AG04450 (cell line): ENCODE measurements around the gene ATN1. TPM values are rescaled to one million over a fixed set of nuclear protein-coding genes. Genes with fewer than 3 reads are reported as not detected.

ENCODE experiments used
- CTCF ChIA-PET: fragments of 300-600, 350-600 bp; formaldehyde crosslinking; extraction: SDS; loops from one replicate; lab custom pipeline; 2022; ENCODE audit warnings: antibody characterized with exemption, inconsistent platforms; lab: Charles Lee
- POLR2A ChIA-PET: fragments of 350-600 bp; formaldehyde crosslinking; extraction: SDS; loops from one replicate; lab custom pipeline; 2021; ENCODE audit warnings: antibody characterized with exemption, inconsistent platforms; lab: Yijun Ruan, JAX
- DNase-seq: peaks from one replicate; pipeline ENCODE4 v3.0.0-alpha.2; 2011; ENCODE audit warnings: low read depth, low spot score
- H3K27ac ChIP-seq: one replicate; pipeline ENCODE4 v1.5.1; 2012; ENCODE audit warnings: low read depth, low read length, control low read depth
- H3K27me3 ChIP-seq: one replicate; pipeline ENCODE4 v1.6.0; 2012; ENCODE audit warnings: low read length; ENCODE audit not compliant: control insufficient read depth, insufficient read depth
- H3K4me3 ChIP-seq: 2 replicates; pipeline ENCODE4 v1.5.1; 2011; ENCODE audit warnings: mild to moderate bottlenecking, low read depth, low read length, control low read depth
- H3K9me3 ChIP-seq: 2 replicates; pipeline ENCODE4 v1.5.1; 2012; ENCODE audit warnings: low read length; ENCODE audit not compliant: control insufficient read depth, insufficient read depth
- polyA plus RNA-seq: library from polyadenylated mRNA; depleted of rRNA; stranded (reverse); fragments of >200 nt; gene quantifications from 2 replicates; pipeline ENCODE4 v1.2.3, GENCODE V29; 2011
- TF ChIP-seq, protein P1 (sequence below): IDR thresholded peaks from 2 replicates; pipeline ENCODE4 v1.5.1; 2011; ENCODE audit warnings: low read depth, low read length, control low read depth, inconsistent platforms

The ATN1 gene
- polyA plus RNA-seq, 1 experiment = 11.2 TPM

DNA sequence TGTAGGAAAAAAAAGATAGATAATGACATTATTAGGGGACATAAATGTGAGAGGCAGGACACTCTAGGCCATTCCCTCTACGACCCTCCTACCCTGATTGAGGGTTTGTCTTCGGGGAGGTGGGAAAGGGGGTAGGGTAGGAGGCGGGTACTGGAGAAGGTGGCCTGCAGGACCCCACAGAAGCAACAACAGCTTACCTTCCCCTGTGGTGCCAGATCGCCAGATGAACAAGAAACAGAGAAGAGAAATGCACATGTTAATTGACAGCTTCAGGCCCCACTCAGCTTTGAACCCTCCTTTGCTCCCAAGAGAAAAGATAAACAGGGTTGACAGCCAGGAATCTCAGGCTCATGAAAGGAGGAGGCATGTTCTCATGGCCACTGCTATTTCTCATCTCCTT lies 38.0 kb downstream of the ATN1 start:
- POLR2A ChIA-PET = interaction anchor here (0.5 to 0.6 kb wide), 2 partner anchors 40 to 54 kb away, joined by 3 read pairs; no protein-coding TSS in a partner anchor

DNA sequence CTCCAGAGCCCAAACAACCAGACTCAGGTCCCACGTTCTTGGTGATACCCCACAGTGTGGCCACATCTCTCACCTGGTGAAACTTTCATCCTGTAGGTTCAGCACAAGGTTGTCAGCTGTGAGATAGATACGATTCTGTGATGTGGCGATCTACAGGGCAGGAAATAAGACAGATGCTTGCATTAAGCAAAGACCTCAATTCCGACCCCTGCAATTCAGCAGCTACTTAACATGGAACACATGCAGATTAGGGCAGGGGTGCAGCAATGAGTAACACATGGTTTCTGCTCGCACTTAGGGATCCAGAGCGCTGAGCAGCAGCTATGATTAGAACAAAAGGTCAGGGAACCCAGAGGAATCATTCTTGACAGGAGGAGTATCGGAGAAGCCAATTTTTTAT lies 38.6 kb downstream of the ATN1 start:
- ChIA-PET CTCF (interaction anchor here (0.7 to 5.7 kb wide), 5 partner anchors 41 to 143 kb away, joined by 3 to 49 read pairs (median 4); partner anchors contain the start of gene C1RL), POLR2A (interaction anchor here (0.5 to 0.6 kb wide), 2 partner anchors 41 to 53 kb away, joined by 3 read pairs; no protein-coding TSS in a partner anchor)
- Histone ChIP-seq H3K27me3 (no peaks in the 10 kb centered on the region), H3K9me3 (no peaks in the 10 kb centered on the region; the same call in 1 of the 2 replicates), H3K27ac (no peak overlapping the region), H3K4me3 (no peak overlapping the region)
- DNase-seq = no peak
- TF ChIP-seq, protein P1, sequence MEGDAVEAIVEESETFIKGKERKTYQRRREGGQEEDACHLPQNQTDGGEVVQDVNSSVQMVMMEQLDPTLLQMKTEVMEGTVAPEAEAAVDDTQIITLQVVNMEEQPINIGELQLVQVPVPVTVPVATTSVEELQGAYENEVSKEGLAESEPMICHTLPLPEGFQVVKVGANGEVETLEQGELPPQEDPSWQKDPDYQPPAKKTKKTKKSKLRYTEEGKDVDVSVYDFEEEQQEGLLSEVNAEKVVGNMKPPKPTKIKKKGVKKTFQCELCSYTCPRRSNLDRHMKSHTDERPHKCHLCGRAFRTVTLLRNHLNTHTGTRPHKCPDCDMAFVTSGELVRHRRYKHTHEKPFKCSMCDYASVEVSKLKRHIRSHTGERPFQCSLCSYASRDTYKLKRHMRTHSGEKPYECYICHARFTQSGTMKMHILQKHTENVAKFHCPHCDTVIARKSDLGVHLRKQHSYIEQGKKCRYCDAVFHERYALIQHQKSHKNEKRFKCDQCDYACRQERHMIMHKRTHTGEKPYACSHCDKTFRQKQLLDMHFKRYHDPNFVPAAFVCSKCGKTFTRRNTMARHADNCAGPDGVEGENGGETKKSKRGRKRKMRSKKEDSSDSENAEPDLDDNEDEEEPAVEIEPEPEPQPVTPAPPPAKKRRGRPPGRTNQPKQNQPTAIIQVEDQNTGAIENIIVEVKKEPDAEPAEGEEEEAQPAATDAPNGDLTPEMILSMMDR = no peak

More for the DNA sequence above, 38.0 kb downstream of the ATN1 start:
- no peak for DNase-seq
- Histone ChIP-seq H3K27me3 (no peaks in the 10 kb centered on the region), H3K4me3 (no peak overlapping the region), H3K9me3 (no peaks in the 10 kb centered on the region; the same call in 1 of the 2 replicates), H3K27ac (no peak overlapping the region)
- CTCF ChIA-PET = interaction anchor here (0.7 to 5.7 kb wide), 6 partner anchors 21 to 144 kb away, joined by 3 to 49 read pairs (median 6); partner anchors contain the start of genes C12orf57, C1RL and RNU7-1
- TF ChIP-seq, protein P1 = no peak

DNA sequence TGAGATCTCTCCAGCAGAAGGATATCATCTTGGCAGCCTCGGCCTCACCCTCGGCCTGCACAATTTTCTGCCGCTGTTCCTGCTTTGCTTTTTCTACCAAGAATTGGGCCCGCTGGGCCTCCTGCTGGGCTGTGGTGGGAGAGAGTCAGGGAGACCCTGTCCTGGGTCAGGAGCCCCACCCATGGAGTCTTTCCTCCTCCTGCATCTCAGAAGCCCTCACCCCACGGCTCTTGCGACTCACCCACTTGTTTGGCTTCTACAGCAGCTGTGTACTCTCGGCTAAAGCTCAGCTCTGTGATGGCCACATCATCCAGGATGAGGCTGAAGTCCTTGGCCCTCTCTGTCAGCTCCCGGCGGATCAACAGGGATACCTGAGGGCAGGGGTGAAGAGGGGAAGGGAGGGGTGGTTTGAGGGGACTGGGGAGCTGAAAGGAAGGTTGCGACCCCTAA lies 39.9 kb downstream of the ATN1 start:
- Histone ChIP-seq H3K27me3 (no peaks in the 10 kb centered on the region), H3K9me3 (no peaks in the 10 kb centered on the region; the same call in 1 of the 2 replicates), H3K27ac (no peak overlapping the region), H3K4me3 (no peak overlapping the region)
- TF ChIP-seq, protein P1 = no peak
- CTCF ChIA-PET = interaction anchor here (0.8 to 1.7 kb wide), 4 partner anchors 43 to 145 kb away, joined by 3 to 5 read pairs (median 4); partner anchors contain the start of genes LPCAT3 and SPSB2
- POLR2A ChIA-PET = interaction anchor here (1.2 kb wide), 1 partner anchor 24 kb away, joined by 4 read pairs; the partner anchor contains the start of gene C12orf57
- no peak for DNase-seq

DNA sequence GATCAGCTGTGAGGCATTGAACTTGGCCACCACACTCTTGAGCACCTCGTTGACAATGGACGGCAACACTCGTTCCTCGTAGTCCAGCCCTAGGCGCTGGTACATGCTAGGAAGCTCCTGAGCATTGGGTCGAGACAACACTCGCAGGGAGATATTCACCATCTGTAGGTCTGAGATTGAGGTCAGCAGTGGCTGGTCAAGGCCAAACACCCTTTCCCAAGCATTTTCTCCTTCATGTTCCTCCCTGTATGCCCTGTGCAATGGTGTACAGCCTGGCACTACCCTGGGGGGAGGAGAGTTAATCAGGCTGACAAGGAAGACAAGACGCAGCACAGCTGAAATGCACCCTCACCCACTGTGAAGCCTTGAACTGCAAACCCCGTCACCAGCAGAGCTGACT lies 40.7 kb downstream of the ATN1 start:
- CTCF ChIA-PET = interaction anchor here (0.8 to 1.7 kb wide), 7 partner anchors 24 to 145 kb away, joined by 3 to 8 read pairs (median 3); partner anchors contain the start of genes LPCAT3 and SPSB2
- POLR2A ChIA-PET = interaction anchor here (1.2 kb wide), 1 partner anchor 24 kb away, joined by 4 read pairs; the partner anchor contains the start of gene C12orf57
- Histone ChIP-seq H3K27me3 (no peaks in the 10 kb centered on the region), H3K4me3 (peak overlapping the region; percentile 10), H3K27ac (no peak overlapping the region), H3K9me3 (no peaks in the 10 kb centered on the region; the same call in 1 of the 2 replicates)
- no peak for DNase-seq
- TF ChIP-seq, protein P1 = no peak

DNA sequence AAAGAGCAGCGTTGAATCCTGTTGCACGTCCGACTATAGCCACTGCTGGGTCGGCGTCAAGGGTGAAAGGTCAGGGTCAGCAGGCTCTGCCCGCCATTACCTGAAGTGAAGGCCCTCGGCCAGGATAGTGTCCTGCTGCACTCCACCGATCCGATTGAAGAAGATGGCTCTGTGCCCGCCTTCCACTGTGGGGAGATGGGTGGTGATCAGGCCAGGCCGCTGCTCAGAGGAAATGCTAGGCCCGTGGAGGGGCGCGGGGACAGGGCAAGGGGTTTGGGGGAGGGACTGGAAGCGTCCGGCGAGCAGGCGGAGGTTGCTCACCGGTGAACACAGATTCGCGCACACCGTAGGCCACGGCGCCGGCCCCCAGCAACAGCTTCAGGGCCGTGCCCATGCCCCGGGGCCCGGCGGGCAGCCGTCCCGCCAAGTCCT lies 42.4 kb downstream of the ATN1 start:
- Histone ChIP-seq H3K27ac (peak overlapping the region; percentile 52), H3K4me3 (peak overlapping the region; percentile 96), H3K27me3 (no peaks in the 10 kb centered on the region), H3K9me3 (no peaks in the 10 kb centered on the region; the same call in 1 of the 2 replicates)
- ChIA-PET CTCF (interaction anchor here (1.3 kb wide), 1 partner anchor 46 kb away, joined by 3 read pairs; no protein-coding TSS in a partner anchor), POLR2A (no interaction called here)
- TF ChIP-seq, protein P1 = no peak
- no peak for DNase-seq
